ENCODE measurements around the gene DIAPH2.
"Not testable (repeated sequence)": the region's sequence is repeated elsewhere in the genome, so short reads cannot be mapped to it uniquely, and the experiment has no call there.

Gene DIAPH2

GRCh38 chrX:96807318-96807717 lies 122.7 kb downstream of the DIAPH2 start:
- no peak for FAIRE-seq

GRCh38 chrX:96820935-96821334 lies 136.3 kb downstream of the DIAPH2 start:
- FAIRE-seq, result no peak
- DNase-seq (ENCODE audit: insufficient read length, low spot score), result no peak

More at GRCh38 chrX:96807318-96807717, 122.7 kb downstream of the DIAPH2 start:
- DNase-seq (ENCODE audit: insufficient read length, low spot score), result no peak

- DNase-seq (ENCODE audit: insufficient read length, low spot score) (no peak), FAIRE-seq (no peak)
Observed at GRCh38 chrX:96824166-96824565, 139.5 kb downstream of the DIAPH2 start.

- DNase-seq (ENCODE audit: insufficient read length, low spot score) (no peak), FAIRE-seq (no peak)
Observed at GRCh38 chrX:96833333-96833732, 148.7 kb downstream of the DIAPH2 start.

- DNase-seq (ENCODE audit: insufficient read length, low spot score), result no peak
- no peak for FAIRE-seq
Observed at GRCh38 chrX:96834137-96834536, 149.5 kb downstream of the DIAPH2 start.

- FAIRE-seq (no peak), DNase-seq (ENCODE audit: insufficient read length, low spot score) (no peak)
Observed at GRCh38 chrX:96835660-96836289, 151.1 kb downstream of the DIAPH2 start.

- FAIRE-seq (no peak), DNase-seq (ENCODE audit: insufficient read length, low spot score) (no peak)
Observed at GRCh38 chrX:96837808-96838207, 153.2 kb downstream of the DIAPH2 start.

GRCh38 chrX:96838537-96838936 lies 153.9 kb downstream of the DIAPH2 start:
- DNase-seq (ENCODE audit: insufficient read length, low spot score) (no peak), FAIRE-seq (no peak)

- no peak for FAIRE-seq
- DNase-seq (ENCODE audit: insufficient read length, low spot score), result no peak
Observed at GRCh38 chrX:96841325-96841724, 156.7 kb downstream of the DIAPH2 start.

GRCh38 chrX:96841866-96842265 lies 157.2 kb downstream of the DIAPH2 start:
- not testable (repeated sequence) for DNase-seq (ENCODE audit: insufficient read length, low spot score); FAIRE-seq

GRCh38 chrX:96843566-96843965 lies 158.9 kb downstream of the DIAPH2 start:
- DNase-seq (ENCODE audit: insufficient read length, low spot score) (no peak), FAIRE-seq (no peak)

GRCh38 chrX:96846841-96847240 lies 162.2 kb downstream of the DIAPH2 start:
- FAIRE-seq, result no peak
- no peak for DNase-seq (ENCODE audit: insufficient read length, low spot score)

GRCh38 chrX:96859422-96859821 lies 174.8 kb downstream of the DIAPH2 start:
- not testable (repeated sequence) for DNase-seq (ENCODE audit: insufficient read length, low spot score); FAIRE-seq

- FAIRE-seq (no peak), DNase-seq (ENCODE audit: insufficient read length, low spot score) (no peak)
Observed at GRCh38 chrX:96861218-96861617, 176.6 kb downstream of the DIAPH2 start.

- no peak for DNase-seq (ENCODE audit: insufficient read length, low spot score)
- no peak for FAIRE-seq
Observed at GRCh38 chrX:96861661-96862060, 177.0 kb downstream of the DIAPH2 start.

GRCh38 chrX:96883608-96884007 lies 199.0 kb downstream of the DIAPH2 start, which contains the start of gene RPA4:
RPA4 (plus strand) TSS chrX:96883908; CDS start chrX:96884311, 403 bp downstream.
- no peak for DNase-seq (ENCODE audit: insufficient read length, low spot score)
- no peak for FAIRE-seq

GRCh38 chrX:96884027-96884426 lies 199.4 kb downstream of the DIAPH2 start:
- DNase-seq (ENCODE audit: insufficient read length, low spot score) (no peak), FAIRE-seq (no peak)

GRCh38 chrX:96889726-96890125 lies 205.1 kb downstream of the DIAPH2 start:
- no peak for FAIRE-seq
- no peak for DNase-seq (ENCODE audit: insufficient read length, low spot score)

- DNase-seq (ENCODE audit: insufficient read length, low spot score) (no peak), FAIRE-seq (no peak)
Observed at GRCh38 chrX:96906741-96907140, 222.1 kb downstream of the DIAPH2 start.

- DNase-seq (ENCODE audit: insufficient read length, low spot score) (no peak), FAIRE-seq (no peak)
Observed at GRCh38 chrX:96907516-96908272, 223.1 kb downstream of the DIAPH2 start.

GRCh38 chrX:96909291-96909690 lies 224.6 kb downstream of the DIAPH2 start:
- DNase-seq (ENCODE audit: insufficient read length, low spot score) (no peak), FAIRE-seq (no peak)

GRCh38 chrX:96918864-96919263 lies 234.2 kb downstream of the DIAPH2 start:
- DNase-seq (ENCODE audit: insufficient read length, low spot score), result no peak
- no peak for FAIRE-seq
